Central memory CD8-positive, alpha-beta T cell (primary cell): ENCODE results near the gene ID2.

Source experiments
- ATAC-seq: fragments of 150-1000 bp; cut with Tn5 transposase; replicated peaks from 2 replicates; pipeline ENCODE4 v1.10.0; 2022; ENCODE audit warnings: mild to moderate bottlenecking, moderate FRiP score, moderate number of reproducible peaks; ENCODE audit not compliant: poor library complexity, severe bottlenecking; ENCODE audit errors: extremely low read depth
- DNase-seq, 2 donors: peaks; one replicate each; pipeline ENCODE4 v3.0.0; 2021; ENCODE audit warnings: low spot score in 2 of 2
- H3K27ac Mint-ChIP-seq: one replicate; pipeline ENCODE4 v1.8.0; 2022; ENCODE audit warnings: low read depth, mild to moderate bottlenecking, moderate library complexity, mixed read lengths
- H3K27me3 Mint-ChIP-seq: one replicate; pipeline ENCODE4 v1.8.0; 2022; ENCODE audit warnings: mixed read lengths
- H3K36me3 Mint-ChIP-seq: one replicate; pipeline ENCODE4 v1.8.0; 2022; ENCODE audit warnings: mild to moderate bottlenecking, moderate library complexity, mixed read lengths; ENCODE audit not compliant: insufficient read depth
- H3K4me1 Mint-ChIP-seq: one replicate; pipeline ENCODE4 v1.8.0; 2022; ENCODE audit warnings: mixed read lengths
- H3K4me3 Mint-ChIP-seq: one replicate; pipeline ENCODE4 v1.8.0; 2022; ENCODE audit warnings: mild to moderate bottlenecking, moderate library complexity, mixed read lengths
- H3K9me3 Mint-ChIP-seq: one replicate; pipeline ENCODE4 v1.8.0; 2022; ENCODE audit warnings: mixed read lengths

ID2 gene

GRCh38 chr2:8642366-8643068 is 39.3 kb upstream of the ID2 start:
- Mint-ChIP-seq H3K4me3 (no peak overlapping the region), H3K9me3 (no peaks in the 10 kb centered on the region), H3K27ac (no peak overlapping the region), H3K27me3 (no peaks in the 10 kb centered on the region), H3K36me3 (no peaks in the 10 kb centered on the region), H3K4me1 (no peaks in the 10 kb centered on the region)
- DNase-seq (no peak), ATAC-seq (no peak)

GRCh38 chr2:8643250-8643995 is 38.4 kb upstream of the ID2 start:
- Mint-ChIP-seq H3K4me3 (no peak overlapping the region), H3K27ac (no peak overlapping the region), H3K27me3 (no peaks in the 10 kb centered on the region), H3K4me1 (no peaks in the 10 kb centered on the region), H3K36me3 (no peaks in the 10 kb centered on the region), H3K9me3 (no peaks in the 10 kb centered on the region)
- ATAC-seq (no peak), DNase-seq (no peak)

DNA sequence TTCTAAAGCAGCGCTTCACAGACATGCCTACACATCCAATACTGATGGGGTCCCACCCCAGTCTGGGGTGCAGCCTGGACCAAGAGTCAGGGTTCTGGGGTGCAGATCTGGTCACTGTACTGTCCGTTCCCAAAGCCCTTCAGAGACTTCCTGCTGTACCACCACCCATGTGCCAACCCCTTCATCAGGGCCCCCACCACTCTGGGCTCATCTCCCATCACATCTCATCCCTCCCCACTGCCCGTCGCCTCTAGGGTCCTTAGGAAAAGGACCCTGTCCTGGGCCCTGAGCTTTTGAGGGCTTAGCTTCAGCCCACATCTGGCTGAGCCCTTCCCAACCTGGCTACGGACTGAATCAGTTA is 37.9 kb upstream of the ID2 start:
- DNase-seq (no peak), ATAC-seq (no peak)
- H3K27me3 Mint-ChIP-seq: no peaks in the 10 kb centered on the region
- H3K9me3 Mint-ChIP-seq: no peaks in the 10 kb centered on the region
- H3K4me3 Mint-ChIP-seq: no peak overlapping the region
- no peaks in the 10 kb centered on the region for H3K4me1 Mint-ChIP-seq
- no peaks in the 10 kb centered on the region for H3K36me3 Mint-ChIP-seq
- no peak overlapping the region for H3K27ac Mint-ChIP-seq

GRCh38 chr2:8644605-8645175 is 37.2 kb upstream of the ID2 start:
- H3K4me1 Mint-ChIP-seq: no peaks in the 10 kb centered on the region
- H3K4me3 Mint-ChIP-seq: no peak overlapping the region
- no peak for ATAC-seq
- H3K9me3 Mint-ChIP-seq: no peaks in the 10 kb centered on the region
- no peak overlapping the region for H3K27ac Mint-ChIP-seq
- DNase-seq: no peak
- no peaks in the 10 kb centered on the region for H3K27me3 Mint-ChIP-seq
- no peaks in the 10 kb centered on the region for H3K36me3 Mint-ChIP-seq

DNA sequence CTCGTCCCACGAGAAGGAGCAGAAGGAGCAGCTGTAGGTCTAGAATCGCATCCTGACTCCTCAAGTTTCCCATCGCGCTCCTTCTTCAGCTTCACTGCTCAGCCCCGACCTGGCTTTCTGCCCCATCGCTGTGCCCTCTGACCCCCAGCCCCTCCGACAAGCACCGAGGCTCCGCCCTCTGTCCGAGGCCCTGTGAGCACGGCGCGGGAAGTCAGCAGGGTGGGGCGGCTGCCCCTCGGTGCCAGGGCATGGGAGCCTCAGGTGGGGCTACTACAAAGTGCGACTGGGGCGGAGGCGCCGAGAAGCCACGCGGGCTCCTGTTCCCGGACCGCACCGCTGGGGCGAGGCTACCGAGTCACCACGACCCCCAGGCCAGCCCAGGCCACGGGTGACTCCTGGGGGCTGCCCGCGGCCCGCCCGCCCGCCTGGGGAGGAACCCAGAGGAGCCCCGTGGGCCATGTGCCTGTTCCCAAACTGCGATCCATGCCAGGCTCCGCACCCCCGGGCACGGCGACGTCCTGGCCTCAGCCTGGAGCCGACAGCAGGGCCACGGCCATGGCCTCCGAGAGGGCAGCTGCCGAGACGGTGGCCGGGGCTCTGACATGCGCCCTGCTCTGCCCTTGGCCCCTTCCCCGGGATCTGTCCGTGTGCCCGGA is 36.6 kb upstream of the ID2 start:
- ATAC-seq: no peak
- Mint-ChIP-seq H3K4me3 (no peak overlapping the region), H3K4me1 (no peaks in the 10 kb centered on the region), H3K9me3 (no peaks in the 10 kb centered on the region), H3K36me3 (no peaks in the 10 kb centered on the region), H3K27ac (no peak overlapping the region), H3K27me3 (no peaks in the 10 kb centered on the region)
- DNase-seq: no peak

DNA sequence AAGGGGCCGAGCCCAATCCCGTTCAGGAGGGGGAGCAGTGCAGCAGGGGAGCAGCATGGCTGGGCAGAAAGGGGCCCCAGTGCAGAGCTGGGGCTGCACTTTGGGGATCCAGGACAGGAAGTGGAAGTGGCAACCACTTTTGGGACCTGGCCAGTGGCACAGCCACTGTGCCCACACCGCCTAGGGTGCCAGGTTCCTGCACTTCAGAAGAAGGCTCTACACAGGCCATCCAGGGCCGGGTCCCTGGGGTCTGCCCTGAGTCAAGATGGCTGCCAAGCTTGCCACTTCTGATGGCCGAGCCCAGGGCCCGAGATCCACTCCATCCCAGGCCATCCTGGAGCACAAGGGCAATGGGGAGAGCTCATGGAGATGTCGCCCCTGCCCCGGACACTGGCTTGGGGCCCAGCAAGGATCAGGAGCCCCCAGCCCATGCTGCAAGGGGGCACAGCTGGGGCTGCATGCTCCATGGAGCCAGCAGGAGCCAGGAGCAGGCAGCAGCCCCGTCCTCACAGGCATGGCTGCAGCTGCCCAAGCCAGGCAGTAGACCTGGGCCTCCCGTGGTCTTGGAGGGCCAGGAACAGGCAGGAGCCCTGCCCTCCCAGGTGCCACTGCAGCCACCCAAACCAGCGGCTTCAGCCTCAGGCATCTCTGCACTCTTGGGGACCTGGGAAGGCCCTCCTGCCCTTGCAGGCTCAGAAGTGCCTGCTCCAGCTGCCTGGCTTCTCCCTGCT is 35.0 kb upstream of the ID2 start:
- Mint-ChIP-seq H3K9me3 (no peaks in the 10 kb centered on the region), H3K27me3 (no peaks in the 10 kb centered on the region), H3K36me3 (no peaks in the 10 kb centered on the region), H3K4me3 (no peak overlapping the region), H3K4me1 (no peaks in the 10 kb centered on the region), H3K27ac (no peak overlapping the region)
- ATAC-seq: no peak
- DNase-seq: no peak

GRCh38 chr2:8647462-8647857 is 34.4 kb upstream of the ID2 start:
- no peak for DNase-seq
- Mint-ChIP-seq H3K4me1 (no peaks in the 10 kb centered on the region), H3K27me3 (no peaks in the 10 kb centered on the region), H3K4me3 (no peak overlapping the region), H3K27ac (no peak overlapping the region), H3K9me3 (no peaks in the 10 kb centered on the region), H3K36me3 (no peaks in the 10 kb centered on the region)
- no peak for ATAC-seq

GRCh38 chr2:8648441-8649213 is 33.2 kb upstream of the ID2 start:
- Mint-ChIP-seq H3K27me3 (no peaks in the 10 kb centered on the region), H3K4me3 (no peak overlapping the region), H3K4me1 (no peaks in the 10 kb centered on the region), H3K36me3 (no peaks in the 10 kb centered on the region), H3K27ac (no peak overlapping the region), H3K9me3 (no peaks in the 10 kb centered on the region)
- ATAC-seq (no peak), DNase-seq (no peak)

DNA sequence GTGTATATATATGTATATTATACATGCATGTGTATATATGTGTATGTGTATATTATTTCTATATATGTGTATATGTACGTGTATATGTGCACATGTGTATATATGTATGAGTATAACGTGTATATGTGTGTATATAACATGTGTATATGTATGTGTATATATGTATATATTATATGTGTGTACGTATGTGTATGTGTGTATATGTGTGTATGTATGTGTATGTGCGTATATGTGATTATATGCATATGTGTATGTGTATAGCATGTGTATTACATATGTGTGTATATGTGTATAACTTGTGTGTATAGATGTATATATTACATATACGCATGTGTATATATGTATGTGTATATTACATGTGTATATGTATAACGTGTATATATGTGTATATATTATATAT is 32.1 kb upstream of the ID2 start:
- H3K36me3 Mint-ChIP-seq: no peaks in the 10 kb centered on the region
- ATAC-seq: no peak
- no peaks in the 10 kb centered on the region for H3K4me1 Mint-ChIP-seq
- H3K4me3 Mint-ChIP-seq: no peak overlapping the region
- H3K27ac Mint-ChIP-seq: no peak overlapping the region
- DNase-seq: no peak
- H3K9me3 Mint-ChIP-seq: no peaks in the 10 kb centered on the region
- no peaks in the 10 kb centered on the region for H3K27me3 Mint-ChIP-seq

- H3K4me3 Mint-ChIP-seq: no peak overlapping the region
- no peaks in the 10 kb centered on the region for H3K4me1 Mint-ChIP-seq
- DNase-seq: no peak
- no peak overlapping the region for H3K27ac Mint-ChIP-seq
- no peaks in the 10 kb centered on the region for H3K27me3 Mint-ChIP-seq
- H3K9me3 Mint-ChIP-seq: no peaks in the 10 kb centered on the region
- no peaks in the 10 kb centered on the region for H3K36me3 Mint-ChIP-seq
- no peak for ATAC-seq
These were observed 31.6 kb upstream of the ID2 start for GRCh38 chr2:8650256-8650655.

DNA sequence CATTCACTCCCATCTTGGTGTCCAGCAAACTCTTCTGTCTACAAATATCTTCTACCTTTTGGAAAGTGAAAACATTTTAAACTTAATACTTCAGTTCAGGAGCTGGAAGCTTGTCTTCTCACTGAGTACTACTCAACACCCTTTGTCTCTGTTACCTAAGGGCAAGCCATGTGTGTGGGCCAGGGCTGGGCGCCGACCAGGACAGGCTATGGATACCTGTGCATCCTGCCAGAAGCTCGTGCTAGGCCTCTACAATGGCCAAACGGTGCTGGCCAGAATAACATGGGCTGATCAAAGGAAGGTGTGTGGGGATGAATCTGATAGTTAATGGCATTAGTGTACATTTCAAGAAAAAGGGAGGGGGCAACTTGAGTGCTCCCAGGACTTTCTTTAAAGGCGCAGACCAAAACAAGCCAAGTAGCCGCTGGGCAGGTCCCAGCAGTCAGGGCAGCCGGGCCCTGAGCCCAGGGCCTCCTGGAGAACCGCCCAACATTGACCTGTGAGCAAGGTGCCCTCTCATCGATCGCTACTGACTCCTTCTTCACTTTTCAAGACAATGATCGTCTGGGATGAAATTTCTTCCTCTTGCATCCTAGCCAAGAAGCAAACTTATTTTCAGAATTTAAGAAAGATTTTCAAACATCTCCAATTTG is 29.0 kb upstream of the ID2 start:
- no peaks in the 10 kb centered on the region for H3K27me3 Mint-ChIP-seq
- ATAC-seq (no peak), DNase-seq (no peak)
- H3K4me3 Mint-ChIP-seq: no peak overlapping the region
- no peaks in the 10 kb centered on the region for H3K36me3 Mint-ChIP-seq
- H3K9me3 Mint-ChIP-seq: no peaks in the 10 kb centered on the region
- H3K4me1 Mint-ChIP-seq: peaks cover 3% of the 10 kb centered on the region
- H3K27ac Mint-ChIP-seq: no peak overlapping the region
